ENCODE results near the gene GRK2.

The GRK2 gene

GRCh38 chr11:67309661-67310061 lies 43.4 kb downstream of the GRK2 start:
- FAIRE-seq = no peak
- DNase-seq (ENCODE audit: insufficient read length, low spot score) = no peak
- TF ChIP-seq POU2F2 (IDR thresholded peaks at IDR 0.05; ENCODE audit: low read depth, low read length) (no peak), POLR2A (IDR thresholded peaks at IDR 0.05; ENCODE audit: low read depth, low read length) (no peak), PAX5 (IDR thresholded peaks at IDR 0.05; ENCODE audit: insufficient read depth, low read length, severe bottlenecking) (no peak), POLR2AphosphoS5 (IDR thresholded peaks at IDR 0.05; ENCODE audit: low read depth, low read length) (no peak), TAF1 (IDR thresholded peaks at IDR 0.05; ENCODE audit: low read depth, low read length) (no peak), SPI1 (IDR thresholded peaks at IDR 0.05; ENCODE audit: low read depth, low read length) (no peak)

GRCh38 chr11:67310246-67311050 lies 44.2 kb downstream of the GRK2 start:
- no peak for DNase-seq (ENCODE audit: insufficient read length, low spot score)
- TF ChIP-seq POLR2AphosphoS5 (IDR thresholded peaks at IDR 0.05; ENCODE audit: low read depth, low read length) = no peak
- no peak for TF ChIP-seq SPI1 (IDR thresholded peaks at IDR 0.05; ENCODE audit: low read depth, low read length)
- TF ChIP-seq TAF1 (IDR thresholded peaks at IDR 0.05; ENCODE audit: low read depth, low read length) = no peak
- no peak for TF ChIP-seq PAX5 (IDR thresholded peaks at IDR 0.05; ENCODE audit: insufficient read depth, low read length, severe bottlenecking)
- no peak for TF ChIP-seq POU2F2 (IDR thresholded peaks at IDR 0.05; ENCODE audit: low read depth, low read length)
- no peak for TF ChIP-seq POLR2A (IDR thresholded peaks at IDR 0.05; ENCODE audit: low read depth, low read length)
- no peak for FAIRE-seq

- FAIRE-seq (no peak), DNase-seq (ENCODE audit: insufficient read length, low spot score) (no peak)
- TF ChIP-seq PAX5 (IDR thresholded peaks at IDR 0.05; ENCODE audit: insufficient read depth, low read length, severe bottlenecking) (no peak), POU2F2 (IDR thresholded peaks at IDR 0.05; ENCODE audit: low read depth, low read length) (no peak), SPI1 (IDR thresholded peaks at IDR 0.05; ENCODE audit: low read depth, low read length) (no peak), TAF1 (IDR thresholded peaks at IDR 0.05; ENCODE audit: low read depth, low read length) (no peak), POLR2A (IDR thresholded peaks at IDR 0.05; ENCODE audit: low read depth, low read length) (no peak), POLR2AphosphoS5 (IDR thresholded peaks at IDR 0.05; ENCODE audit: low read depth, low read length) (no peak)
Observed at GRCh38 chr11:67311051-67311555, 44.8 kb downstream of the GRK2 start.

- FAIRE-seq = no peak
- no peak for DNase-seq (ENCODE audit: insufficient read length, low spot score)
- TF ChIP-seq POLR2A (IDR thresholded peaks at IDR 0.05; ENCODE audit: low read depth, low read length) = no peak
- TF ChIP-seq SPI1 (IDR thresholded peaks at IDR 0.05; ENCODE audit: low read depth, low read length) = no peak
- TF ChIP-seq TAF1 (IDR thresholded peaks at IDR 0.05; ENCODE audit: low read depth, low read length) = no peak
- TF ChIP-seq PAX5 (IDR thresholded peaks at IDR 0.05; ENCODE audit: insufficient read depth, low read length, severe bottlenecking) = no peak
- no peak for TF ChIP-seq POU2F2 (IDR thresholded peaks at IDR 0.05; ENCODE audit: low read depth, low read length)
- TF ChIP-seq POLR2AphosphoS5 (IDR thresholded peaks at IDR 0.05; ENCODE audit: low read depth, low read length) = no peak
Observed at GRCh38 chr11:67311556-67312082, 45.3 kb downstream of the GRK2 start.

- FAIRE-seq = no peak
- TF ChIP-seq POLR2AphosphoS5 (IDR thresholded peaks at IDR 0.05; ENCODE audit: low read depth, low read length) (no peak), SPI1 (IDR thresholded peaks at IDR 0.05; ENCODE audit: low read depth, low read length) (0 out of 2 replicates have a peak, but pooled peaks have one; percentile 10), PAX5 (IDR thresholded peaks at IDR 0.05; ENCODE audit: insufficient read depth, low read length, severe bottlenecking) (no peak)
- no peak for DNase-seq (ENCODE audit: insufficient read length, low spot score)
Observed at GRCh38 chr11:67312187-67313021, 46.1 kb downstream of the GRK2 start.

- no peak for DNase-seq (ENCODE audit: insufficient read length, low spot score)
- no peak for FAIRE-seq
- no peak for TF ChIP-seq PAX5 (IDR thresholded peaks at IDR 0.05; ENCODE audit: insufficient read depth, low read length, severe bottlenecking)
- peak; percentile 39 for TF ChIP-seq SPI1 (IDR thresholded peaks at IDR 0.05; ENCODE audit: low read depth, low read length)
Observed at GRCh38 chr11:67313125-67313890, 47.0 kb downstream of the GRK2 start.

GRCh38 chr11:67314218-67314617 lies 47.9 kb downstream of the GRK2 start:
- FAIRE-seq = no peak

GRCh38 chr11:67315325-67315909 lies 49.1 kb downstream of the GRK2 start:
- no peak for DNase-seq (ENCODE audit: insufficient read length, low spot score)
- no peak for TF ChIP-seq POU2F2 (IDR thresholded peaks at IDR 0.05; ENCODE audit: low read depth, low read length)
- FAIRE-seq = no peak

More at GRCh38 chr11:67314218-67314617, 47.9 kb downstream of the GRK2 start:
- no peak for DNase-seq (ENCODE audit: insufficient read length, low spot score)
- TF ChIP-seq TAF1 (IDR thresholded peaks at IDR 0.05; ENCODE audit: low read depth, low read length) (no peak), POLR2AphosphoS5 (IDR thresholded peaks at IDR 0.05; ENCODE audit: low read depth, low read length) (no peak), PAX5 (IDR thresholded peaks at IDR 0.05; ENCODE audit: insufficient read depth, low read length, severe bottlenecking) (no peak), SPI1 (IDR thresholded peaks at IDR 0.05; ENCODE audit: low read depth, low read length) (no peak), POU2F2 (IDR thresholded peaks at IDR 0.05; ENCODE audit: low read depth, low read length) (no peak), POLR2A (IDR thresholded peaks at IDR 0.05; ENCODE audit: low read depth, low read length) (no peak)

- FAIRE-seq (no peak), DNase-seq (ENCODE audit: insufficient read length, low spot score) (no peak)
- no peak for TF ChIP-seq POLR2A (IDR thresholded peaks at IDR 0.05; ENCODE audit: low read depth, low read length)
- no peak for TF ChIP-seq SPI1 (IDR thresholded peaks at IDR 0.05; ENCODE audit: low read depth, low read length)
- TF ChIP-seq POLR2AphosphoS5 (IDR thresholded peaks at IDR 0.05; ENCODE audit: low read depth, low read length) = no peak
- TF ChIP-seq POU2F2 (IDR thresholded peaks at IDR 0.05; ENCODE audit: low read depth, low read length) = no peak
- TF ChIP-seq TAF1 (IDR thresholded peaks at IDR 0.05; ENCODE audit: low read depth, low read length) = no peak
- TF ChIP-seq PAX5 (IDR thresholded peaks at IDR 0.05; ENCODE audit: insufficient read depth, low read length, severe bottlenecking) = no peak
Observed at GRCh38 chr11:67316882-67317204, 50.6 kb downstream of the GRK2 start.
